RPMI8226 (cell line): ENCODE data around the gene FNDC1.

Source experiments
- DNase-seq: peaks from one replicate; pipeline ENCODE4 v3.0.0-alpha.2; 2015

The FNDC1 gene

DNA sequence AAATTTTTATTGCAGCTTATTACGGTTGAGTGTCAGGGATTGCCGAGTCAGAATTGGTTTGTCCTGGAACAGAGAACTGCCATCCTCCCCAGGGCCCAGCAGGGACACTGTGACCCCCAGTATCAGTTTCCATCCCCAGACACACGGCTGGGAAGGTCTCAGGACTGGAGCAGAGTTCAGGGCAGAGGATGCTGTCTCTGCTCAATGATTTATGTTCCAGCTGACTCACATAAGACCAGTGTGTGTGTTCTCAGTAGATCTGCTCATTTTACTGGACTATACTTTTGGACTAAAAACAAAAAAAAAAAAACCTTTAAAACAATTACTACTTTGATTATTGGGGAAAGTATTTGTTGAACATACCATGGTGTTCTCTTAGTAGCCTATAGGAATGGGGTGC is 44.2 kb downstream of the FNDC1 start:
- no peak for DNase-seq

DNA sequence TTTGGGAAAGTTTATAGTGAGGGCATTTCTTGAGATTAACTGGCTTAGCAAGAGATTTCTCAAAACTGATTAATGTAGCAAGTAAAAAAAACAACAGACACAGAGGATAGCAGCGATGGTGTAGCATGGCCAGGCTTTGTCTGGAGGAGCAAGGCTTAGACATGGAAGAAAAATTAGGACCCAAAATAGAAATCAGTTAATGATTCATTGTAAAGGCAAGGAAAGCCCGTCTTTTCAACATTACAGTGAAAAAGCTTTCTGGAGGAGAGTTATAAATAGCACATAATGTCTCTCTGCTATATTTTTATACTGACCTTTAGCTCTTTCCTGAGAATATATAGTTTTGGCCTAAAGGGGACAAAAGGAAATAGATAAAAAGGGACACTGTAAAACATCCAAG is 45.1 kb downstream of the FNDC1 start:
- no peak for DNase-seq

DNA sequence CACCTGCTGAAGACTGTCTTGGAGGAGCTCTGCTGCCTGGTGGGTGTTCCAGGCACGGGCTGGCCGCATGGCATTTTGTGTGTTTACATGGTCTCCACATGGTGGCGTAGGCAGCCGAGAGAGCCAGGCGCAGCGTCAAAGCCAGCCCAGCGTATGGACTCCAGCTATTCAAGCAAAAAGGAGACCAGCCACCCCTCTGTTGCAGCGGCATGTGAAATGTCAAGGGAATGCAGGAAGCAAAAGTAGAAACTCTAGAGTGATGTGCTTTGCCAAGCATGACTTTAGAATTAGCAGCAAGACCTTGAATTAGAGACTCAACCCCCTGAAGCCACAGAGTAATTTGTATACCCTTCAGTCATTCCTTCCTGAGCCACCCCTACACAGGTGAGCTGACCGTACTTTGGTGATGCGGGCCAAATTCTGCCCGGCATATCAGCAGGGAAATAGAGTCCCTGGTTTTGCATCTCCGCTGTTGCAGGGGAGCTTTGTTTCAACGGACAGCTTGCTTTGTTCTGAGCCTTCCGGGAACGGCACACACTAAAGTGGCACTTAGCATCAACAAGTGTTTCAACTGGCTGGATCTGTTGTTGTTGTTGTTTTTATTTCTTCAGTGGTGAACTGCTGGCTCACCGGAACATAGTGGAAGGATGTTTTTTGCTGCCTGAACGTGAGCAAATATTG is 48.5 kb downstream of the FNDC1 start:
- DNase-seq, result peak; percentile 45

DNA sequence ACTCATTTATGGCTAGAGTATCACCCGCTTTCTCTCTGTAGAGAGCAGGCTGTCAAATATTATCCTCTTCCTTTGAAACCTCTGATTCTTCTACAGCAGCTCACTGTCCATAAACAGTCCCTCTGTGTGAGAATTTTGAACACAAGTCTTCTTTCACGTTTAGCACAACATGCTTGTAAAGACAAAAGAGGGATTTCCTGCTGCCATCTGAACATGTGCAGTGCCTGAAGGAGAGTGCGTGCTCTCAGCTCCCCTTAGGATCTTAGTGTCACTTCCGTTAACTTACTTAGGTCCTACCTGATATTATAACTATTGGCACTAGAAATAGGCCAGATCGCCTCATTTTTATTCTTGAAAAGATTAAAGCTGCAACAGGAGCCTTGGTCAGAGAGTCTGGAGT is 50.9 kb downstream of the FNDC1 start:
- no peak for DNase-seq

DNA sequence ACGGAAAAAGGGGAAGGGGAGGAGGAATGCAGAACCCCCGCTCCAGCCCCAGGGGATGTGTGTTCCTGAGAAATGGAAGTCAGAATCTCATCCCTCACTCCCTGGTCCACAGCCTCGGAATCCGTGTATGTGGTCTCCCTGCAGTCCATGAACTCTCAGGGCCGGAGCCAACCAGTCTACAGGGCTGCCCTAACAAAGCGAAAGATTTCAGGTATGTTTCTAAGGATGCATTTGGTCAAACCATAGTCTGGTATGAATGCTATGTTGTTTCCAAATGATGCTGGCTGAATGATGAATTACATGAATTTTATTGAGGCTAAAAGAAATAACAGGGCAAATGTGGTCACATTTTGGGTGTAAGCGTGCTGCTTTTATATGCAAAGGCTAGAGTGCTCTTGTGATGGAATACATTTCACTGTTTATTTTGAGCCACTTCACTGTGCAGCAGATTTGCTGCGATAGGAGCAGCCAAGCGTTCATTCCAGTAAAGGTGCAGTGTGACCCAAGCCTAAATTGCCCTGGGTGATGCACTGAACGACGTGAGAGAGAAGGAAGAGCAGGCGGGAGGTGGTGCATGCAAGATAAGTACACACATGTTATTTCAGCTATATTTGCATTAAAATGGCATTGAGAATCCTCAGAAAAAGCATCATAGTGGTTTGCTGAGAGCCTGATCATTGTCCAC is 52.4 kb downstream of the FNDC1 start:
- no peak for DNase-seq

DNA sequence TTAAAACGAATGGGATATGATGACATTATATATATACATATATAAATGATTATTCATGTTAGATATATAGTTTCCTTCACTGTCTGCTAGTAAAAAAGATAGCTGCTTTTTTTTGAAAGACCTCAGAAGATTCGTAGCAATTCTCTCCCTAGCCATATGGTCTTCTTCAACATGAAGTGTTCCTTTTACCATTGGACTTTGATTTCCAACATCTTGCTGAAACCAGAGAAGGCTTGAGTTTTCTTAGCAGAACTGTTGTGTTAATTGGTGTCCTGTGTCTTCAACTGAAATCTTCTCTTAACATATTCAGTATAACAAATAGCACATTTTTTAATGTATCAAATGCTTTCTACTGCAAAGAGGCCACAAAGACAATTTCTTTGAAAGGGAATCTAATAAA is 55.3 kb downstream of the FNDC1 start:
- DNase-seq, result no peak

DNA sequence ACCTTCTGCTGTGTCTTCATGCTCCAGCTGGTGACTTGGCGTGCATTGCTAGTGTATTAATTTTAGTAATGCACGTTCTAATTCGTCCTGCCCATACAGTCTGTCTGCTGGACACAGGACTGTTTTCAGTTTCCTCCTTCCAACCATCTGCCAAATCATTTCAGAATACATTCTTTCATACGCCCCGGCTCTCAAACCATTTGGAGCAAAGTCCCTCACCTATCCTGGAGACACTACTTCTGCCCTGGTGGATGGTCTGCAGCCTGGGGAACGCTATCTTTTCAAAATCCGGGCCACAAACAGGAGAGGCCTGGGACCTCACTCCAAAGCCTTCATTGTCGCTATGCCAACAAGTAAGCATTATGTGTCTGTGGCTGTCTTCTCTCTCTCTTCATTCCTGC is 60.5 kb downstream of the FNDC1 start:
- no peak for DNase-seq

- no peak for DNase-seq
These were observed 63.0 kb downstream of the FNDC1 start for GRCh38 chr6:159232106-159232645.

DNA sequence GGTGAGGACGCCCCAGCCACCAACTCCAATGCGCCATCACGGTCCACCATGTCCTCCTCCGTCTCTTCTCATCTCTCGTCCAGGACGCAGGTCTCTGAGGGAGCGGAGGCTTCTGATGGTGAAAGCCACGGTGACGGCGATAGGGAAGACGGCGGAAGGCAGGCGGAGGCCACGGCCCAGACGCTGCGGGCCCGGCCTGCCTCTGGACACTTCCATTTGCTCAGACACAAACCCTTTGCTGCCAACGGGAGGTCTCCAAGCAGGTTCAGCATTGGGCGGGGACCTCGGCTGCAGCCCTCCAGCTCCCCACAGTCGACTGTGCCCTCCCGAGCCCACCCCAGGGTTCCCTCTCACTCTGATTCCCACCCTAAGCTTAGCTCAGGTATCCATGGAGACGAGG is 63.6 kb downstream of the FNDC1 start:
- DNase-seq, result no peak

GRCh38 chr6:159233365-159234101 is 64.3 kb downstream of the FNDC1 start:
- DNase-seq, result no peak

- no peak for DNase-seq
These were observed 64.9 kb downstream of the FNDC1 start for GRCh38 chr6:159234102-159234553.

GRCh38 chr6:159238920-159239558 is 69.8 kb downstream of the FNDC1 start:
- DNase-seq, result no peak

DNA sequence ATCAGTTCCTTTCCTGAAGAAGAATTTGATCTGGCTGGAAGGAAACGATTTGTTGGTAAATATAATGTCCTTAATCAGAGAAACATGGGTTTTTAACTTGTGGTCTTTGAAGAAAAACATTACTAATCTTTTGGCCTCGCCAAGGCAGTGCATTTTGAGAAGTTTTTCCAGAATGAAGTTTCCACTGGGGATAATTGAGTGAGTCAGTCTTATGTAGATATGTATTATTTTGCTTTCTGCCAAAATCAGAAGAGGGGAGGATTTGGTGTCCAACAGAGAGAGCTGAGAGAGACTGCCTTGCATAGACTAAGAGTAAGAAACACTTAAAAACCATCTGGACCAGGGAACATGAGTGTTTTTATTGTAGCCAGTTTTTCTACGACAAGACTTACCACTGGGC is 79.9 kb downstream of the FNDC1 start:
- DNase-seq, result no peak

- DNase-seq, result no peak
These were observed 80.6 kb downstream of the FNDC1 start for GRCh38 chr6:159249752-159250151.

DNA sequence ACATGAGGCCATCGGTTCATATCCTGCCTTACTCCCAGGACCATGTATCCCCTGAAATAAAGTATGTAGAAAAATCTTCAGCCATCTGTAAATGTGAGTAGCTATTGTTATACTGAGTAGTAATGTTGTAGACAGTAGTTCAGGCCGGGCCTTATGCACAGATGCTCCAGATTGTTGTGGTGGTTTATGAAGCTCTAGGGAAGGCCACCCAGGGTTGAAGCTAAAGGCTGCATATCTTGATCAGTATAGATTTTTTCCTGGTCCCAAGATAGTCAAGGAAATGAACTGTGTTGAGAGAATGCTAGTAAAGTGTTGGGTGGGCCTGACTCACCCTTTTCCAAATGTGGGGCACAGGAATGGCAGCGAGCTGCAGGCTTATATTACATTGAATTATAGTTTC is 81.4 kb downstream of the FNDC1 start:
- no peak for DNase-seq

DNA sequence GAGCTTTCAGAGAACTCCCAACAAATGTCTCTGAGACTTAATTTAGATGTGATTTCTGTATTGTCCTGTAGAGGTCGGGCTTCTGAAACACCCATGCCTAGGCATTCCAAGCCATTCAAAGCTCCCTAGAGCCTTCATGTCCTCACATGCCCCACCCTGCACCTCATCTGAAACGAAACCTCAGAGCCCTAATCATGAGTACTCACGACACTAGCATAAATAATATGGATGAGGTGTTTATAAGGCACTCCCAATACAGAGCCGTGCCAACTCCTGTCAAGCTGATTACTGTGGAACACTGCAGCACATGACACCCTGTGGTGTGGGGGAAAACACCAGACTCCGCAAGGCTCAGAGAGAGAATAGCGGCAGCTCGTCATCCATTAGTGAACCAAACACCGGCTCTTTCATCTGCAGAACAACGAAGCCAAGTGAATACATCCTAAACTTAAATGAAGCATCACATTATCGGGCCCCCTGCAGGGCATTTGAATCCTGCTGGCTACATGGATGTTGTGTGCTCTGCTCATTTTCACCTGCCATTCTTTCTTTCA is 83.8 kb downstream of the FNDC1 start:
- peak; percentile 49 for DNase-seq

- DNase-seq, result no peak
These were observed 85.0 kb downstream of the FNDC1 start for GRCh38 chr6:159254186-159254585.

- no peak for DNase-seq
These were observed 86.3 kb downstream of the FNDC1 start for GRCh38 chr6:159255434-159255951.

- DNase-seq, result no peak
These were observed 86.9 kb downstream of the FNDC1 start for GRCh38 chr6:159256128-159256527.

DNA sequence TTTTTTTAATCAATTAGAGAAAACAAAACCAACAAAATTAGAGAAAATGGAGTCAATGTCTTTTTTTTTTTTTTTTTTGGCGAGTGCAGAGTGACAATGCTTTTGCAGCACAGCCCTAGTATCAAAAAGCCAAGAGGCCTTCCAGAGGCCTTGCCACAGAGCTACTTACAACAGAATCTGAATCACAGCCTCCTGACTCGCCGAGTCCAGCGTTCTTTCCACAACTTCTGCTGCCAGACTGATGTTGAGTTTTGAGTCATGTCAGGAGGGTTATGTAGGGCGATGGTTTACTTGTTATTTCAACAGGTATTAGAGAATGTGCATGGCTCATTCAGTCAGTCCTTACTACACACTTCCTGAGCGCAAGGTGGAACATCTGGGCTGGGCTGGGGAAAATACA is 88.6 kb downstream of the FNDC1 start:
- DNase-seq, result no peak

- no peak for DNase-seq
These were observed 90.4 kb downstream of the FNDC1 start for GRCh38 chr6:159259441-159260125.

DNA sequence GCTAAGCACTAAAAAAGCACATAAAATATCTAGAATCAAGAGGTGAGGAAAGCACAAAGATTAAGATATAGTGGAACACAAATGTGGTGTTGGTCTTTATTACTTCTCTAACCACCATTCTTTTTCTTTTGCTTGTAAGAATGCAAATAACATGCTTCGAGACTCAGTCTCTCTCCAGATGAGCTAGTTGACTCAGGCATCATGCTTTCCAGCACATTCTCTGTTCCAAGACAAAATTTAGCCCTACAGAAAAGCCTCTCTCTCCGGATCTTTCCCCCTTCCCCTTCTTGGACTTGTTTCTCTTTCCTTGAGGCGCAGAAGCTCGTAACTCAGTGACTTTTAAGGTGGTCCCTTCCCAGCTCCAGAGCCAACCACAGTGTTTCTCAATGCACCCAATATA is 91.0 kb downstream of the FNDC1 start:
- DNase-seq, result no peak
